ENCODE measurements around the gene TNNI3.

DNA sequence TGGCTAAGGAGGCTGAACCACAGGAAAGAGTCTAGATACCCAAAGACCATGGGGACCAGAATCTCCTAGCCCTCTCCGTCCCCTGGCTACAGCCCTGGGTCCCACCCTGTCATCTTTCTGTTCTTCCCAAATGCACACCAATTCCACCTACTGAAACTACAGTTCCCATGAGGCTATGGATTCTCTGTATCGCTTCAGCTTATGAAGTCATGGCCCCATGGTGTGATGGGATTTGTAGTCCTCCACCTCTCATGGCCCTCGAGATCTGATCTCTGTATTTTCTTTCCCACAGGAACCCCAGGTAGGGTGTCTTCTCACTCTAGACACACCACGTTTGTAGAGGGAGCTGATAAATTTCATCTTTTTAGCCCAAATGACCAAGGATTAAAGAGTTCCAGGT, 40.0 kb upstream of the TNNI3 start:
- TF ChIP-seq POLR2AphosphoS5 (IDR thresholded peaks at IDR 0.05; ENCODE audit: low read depth, low read length) (no peak), POLR2A (IDR thresholded peaks at IDR 0.05; ENCODE audit: low read depth, low read length) (no peak), TAF1 (IDR thresholded peaks at IDR 0.05; ENCODE audit: low read depth, low read length) (no peak), POU2F2 (IDR thresholded peaks at IDR 0.05; ENCODE audit: low read depth, low read length) (no peak)

All from GM12891 (cell line).